ENCODE results near the gene ZNF408.

The ZNF408 gene

GRCh38 chr11:46692450-46692849 is 8.4 kb upstream of the ZNF408 start:
- H3K36me3 ChIP-seq = no peaks in the 10 kb centered on the region; the same call in 1 of the 2 replicates
- H3K4me1 ChIP-seq = no peaks in the 10 kb centered on the region
- TF ChIP-seq CTCF (IDR thresholded peaks at IDR 0.05; ENCODE audit: low read depth, low read length) = no peak
- no peak for DNase-seq
- no peaks in the 10 kb centered on the region for H3K9me3 ChIP-seq
- no peak overlapping the region for H3K4me3 ChIP-seq (ENCODE audit: low read depth, low read length)
- no peaks in the 10 kb centered on the region for H3K27me3 ChIP-seq

DNA sequence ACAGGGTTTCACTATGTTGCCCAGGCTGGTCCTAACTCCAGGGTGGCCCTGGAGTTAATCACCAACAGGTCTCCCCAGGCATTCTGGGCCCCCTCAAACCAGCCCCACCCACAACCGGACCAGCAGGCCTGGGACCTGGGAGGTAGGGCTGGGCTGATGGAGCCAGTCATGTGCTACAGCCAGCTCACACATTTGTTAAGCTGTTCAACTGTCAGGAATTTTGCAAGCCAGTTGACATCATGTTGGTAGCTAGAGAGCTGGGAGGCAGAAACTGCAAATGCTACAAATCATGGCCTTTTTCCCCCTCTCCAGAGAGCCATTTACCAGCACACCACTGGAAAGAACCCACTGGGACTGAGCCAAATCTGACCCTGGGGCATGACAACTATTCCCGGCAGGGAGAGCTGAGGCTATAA is 7.2 kb upstream of the ZNF408 start:
- Histone ChIP-seq H3K4me3 (ENCODE audit: low read depth, low read length) (no peak overlapping the region), H3K36me3 (no peaks in the 10 kb centered on the region; the same call in 1 of the 2 replicates), H3K4me1 (no peaks in the 10 kb centered on the region; the same call in 1 of the 2 replicates), H3K9me3 (no peaks in the 10 kb centered on the region), H3K27me3 (no peaks in the 10 kb centered on the region)
- no peak for TF ChIP-seq CTCF (IDR thresholded peaks at IDR 0.05; ENCODE audit: low read depth, low read length)
- DNase-seq = no peak

- Histone ChIP-seq H3K36me3 (no peaks in the 10 kb centered on the region; the same call in 1 of the 2 replicates), H3K4me3 (ENCODE audit: low read depth, low read length) (no peak overlapping the region), H3K9me3 (no peaks in the 10 kb centered on the region), H3K27me3 (no peaks in the 10 kb centered on the region), H3K4me1 (no peaks in the 10 kb centered on the region; the same call in 1 of the 2 replicates)
- no peak for TF ChIP-seq CTCF (IDR thresholded peaks at IDR 0.05; ENCODE audit: low read depth, low read length)
- no peak for DNase-seq
Observed at GRCh38 chr11:46694072-46694471, 6.8 kb upstream of the ZNF408 start.

GRCh38 chr11:46694607-46695006 is 6.2 kb upstream of the ZNF408 start:
- DNase-seq = no peak
- Histone ChIP-seq H3K4me1 (no peaks in the 10 kb centered on the region; the same call in 1 of the 2 replicates), H3K9me3 (no peaks in the 10 kb centered on the region), H3K27me3 (no peaks in the 10 kb centered on the region), H3K4me3 (ENCODE audit: low read depth, low read length) (no peak overlapping the region), H3K36me3 (no peaks in the 10 kb centered on the region; the same call in 1 of the 2 replicates)
- no peak for TF ChIP-seq CTCF (IDR thresholded peaks at IDR 0.05; ENCODE audit: low read depth, low read length)

DNA sequence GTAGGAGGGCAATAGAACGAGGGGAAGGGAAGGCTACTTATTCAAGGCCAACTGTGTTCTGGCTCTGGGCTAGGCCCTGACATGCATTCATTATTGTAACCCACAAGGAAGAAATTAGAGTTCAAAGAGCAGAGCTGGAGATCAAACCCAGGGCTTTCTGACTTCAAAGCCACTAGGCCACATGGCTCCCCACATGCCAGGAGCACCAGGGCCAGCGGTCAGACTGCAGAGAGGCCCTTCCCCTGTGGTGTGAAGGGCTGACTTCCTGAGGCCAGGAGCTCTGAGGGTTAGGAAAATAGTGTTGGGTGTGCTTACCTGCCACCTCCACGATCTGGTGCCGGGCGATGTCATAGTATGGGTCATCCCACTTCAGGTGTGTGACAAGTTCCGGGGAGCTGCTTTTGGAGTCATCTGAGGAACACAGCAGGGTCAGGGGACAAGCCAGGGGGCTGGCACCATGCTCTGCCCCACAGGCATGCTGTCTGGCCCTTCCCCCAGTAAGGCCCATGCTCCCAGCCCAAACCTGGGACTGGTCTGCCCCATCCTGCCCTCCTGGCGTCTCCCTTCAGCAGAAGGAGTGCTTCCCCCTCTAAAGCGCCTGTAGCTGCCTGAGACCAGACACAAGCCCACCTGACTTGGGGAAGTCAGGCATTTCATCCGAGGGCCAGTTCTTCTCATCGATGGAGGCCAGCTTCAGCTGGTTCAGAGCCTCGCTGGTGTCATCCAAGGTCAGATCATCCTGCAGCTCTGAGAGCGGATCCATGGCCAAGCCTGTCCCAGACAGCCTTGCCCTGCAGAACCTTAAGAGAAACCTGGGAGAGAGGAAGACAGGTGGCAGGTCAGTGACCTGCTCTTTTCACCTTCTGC is 5.3 kb upstream of the ZNF408 start:
- Histone ChIP-seq H3K9me3 (no peaks in the 10 kb centered on the region), H3K4me1 (no peaks in the 10 kb centered on the region; the same call in 1 of the 2 replicates), H3K36me3 (no peaks in the 10 kb centered on the region; the same call in 1 of the 2 replicates), H3K4me3 (ENCODE audit: low read depth, low read length) (no peak overlapping the region), H3K27me3 (no peaks in the 10 kb centered on the region)
- no peak for TF ChIP-seq CTCF (IDR thresholded peaks at IDR 0.05; ENCODE audit: low read depth, low read length)
- no peak for DNase-seq

GRCh38 chr11:46696212-46696558 is 4.6 kb upstream of the ZNF408 start:
- DNase-seq = no peak
- no peaks in the 10 kb centered on the region; the same call in 1 of the 2 replicates for H3K36me3 ChIP-seq
- no peaks in the 10 kb centered on the region for H3K27me3 ChIP-seq
- H3K4me1 ChIP-seq = no peaks in the 10 kb centered on the region; the same call in 1 of the 2 replicates
- H3K9me3 ChIP-seq = no peaks in the 10 kb centered on the region
- TF ChIP-seq CTCF (IDR thresholded peaks at IDR 0.05; ENCODE audit: low read depth, low read length) = no peak
- H3K4me3 ChIP-seq (ENCODE audit: low read depth, low read length) = no peak overlapping the region

Data from BE2C (cell line).